ENCODE measurements around the gene NTM.
"Not testable (repeated sequence)": the region's sequence is repeated elsewhere in the genome, so short reads cannot be mapped to it uniquely, and the experiment has no call there.

DNA sequence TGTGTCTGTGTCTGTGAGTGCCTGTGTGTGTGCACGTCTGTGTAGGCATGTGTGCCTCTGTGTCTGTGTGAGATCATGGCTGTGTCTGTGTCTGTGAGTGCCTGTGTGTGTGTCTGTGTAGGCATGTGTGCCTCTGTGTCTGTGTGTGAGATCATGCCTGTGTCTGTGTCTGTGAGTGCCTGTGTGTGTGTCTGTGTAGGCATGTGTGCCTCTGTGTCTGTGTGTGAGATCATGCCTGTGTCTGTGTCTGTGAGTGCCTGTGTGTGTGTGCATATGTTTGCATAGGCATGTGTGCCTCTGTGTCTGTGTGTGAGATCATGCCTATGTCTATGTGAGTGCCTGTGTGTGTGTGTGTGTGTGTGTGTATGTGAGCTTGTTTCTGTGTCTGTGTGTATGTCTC lies 310.0 kb downstream of the NTM start:
- TF ChIP-seq, protein P1, sequence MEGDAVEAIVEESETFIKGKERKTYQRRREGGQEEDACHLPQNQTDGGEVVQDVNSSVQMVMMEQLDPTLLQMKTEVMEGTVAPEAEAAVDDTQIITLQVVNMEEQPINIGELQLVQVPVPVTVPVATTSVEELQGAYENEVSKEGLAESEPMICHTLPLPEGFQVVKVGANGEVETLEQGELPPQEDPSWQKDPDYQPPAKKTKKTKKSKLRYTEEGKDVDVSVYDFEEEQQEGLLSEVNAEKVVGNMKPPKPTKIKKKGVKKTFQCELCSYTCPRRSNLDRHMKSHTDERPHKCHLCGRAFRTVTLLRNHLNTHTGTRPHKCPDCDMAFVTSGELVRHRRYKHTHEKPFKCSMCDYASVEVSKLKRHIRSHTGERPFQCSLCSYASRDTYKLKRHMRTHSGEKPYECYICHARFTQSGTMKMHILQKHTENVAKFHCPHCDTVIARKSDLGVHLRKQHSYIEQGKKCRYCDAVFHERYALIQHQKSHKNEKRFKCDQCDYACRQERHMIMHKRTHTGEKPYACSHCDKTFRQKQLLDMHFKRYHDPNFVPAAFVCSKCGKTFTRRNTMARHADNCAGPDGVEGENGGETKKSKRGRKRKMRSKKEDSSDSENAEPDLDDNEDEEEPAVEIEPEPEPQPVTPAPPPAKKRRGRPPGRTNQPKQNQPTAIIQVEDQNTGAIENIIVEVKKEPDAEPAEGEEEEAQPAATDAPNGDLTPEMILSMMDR (IDR thresholded peaks at IDR 0.05) = not testable (repeated sequence)
- TF ChIP-seq POLR2A (IDR thresholded peaks at IDR 0.05) = not testable (repeated sequence)

All from breast epithelium (tissue), 3 donors.